C4-2B (cell line): ENCODE results near the gene SMIM43.
"Not testable (repeated sequence)": the region's sequence is repeated elsewhere in the genome, so short reads cannot be mapped to it uniquely, and the experiment has no call there.

ENCODE experiments used
- H3K27ac ChIP-seq: fragments of 450-650 bp; 2 replicates; pipeline ENCODE4 v1.5.1; 2017
- ZFX ChIP-seq: fragments of 450-650 bp; IDR thresholded peaks from 2 replicates; pipeline ENCODE4 v1.6.1; 2017
- TF ChIP-seq, protein P1 (sequence below): fragments of 450-650 bp; conservative IDR thresholded peaks from 2 replicates; pipeline ENCODE4 v1.5.1; 2017; ENCODE audit warnings: mild to moderate bottlenecking

The SMIM43 gene

GRCh38 chr4:121765971-121766538, 1.1 kb upstream of the SMIM43 start:
- TF ChIP-seq, protein P1, sequence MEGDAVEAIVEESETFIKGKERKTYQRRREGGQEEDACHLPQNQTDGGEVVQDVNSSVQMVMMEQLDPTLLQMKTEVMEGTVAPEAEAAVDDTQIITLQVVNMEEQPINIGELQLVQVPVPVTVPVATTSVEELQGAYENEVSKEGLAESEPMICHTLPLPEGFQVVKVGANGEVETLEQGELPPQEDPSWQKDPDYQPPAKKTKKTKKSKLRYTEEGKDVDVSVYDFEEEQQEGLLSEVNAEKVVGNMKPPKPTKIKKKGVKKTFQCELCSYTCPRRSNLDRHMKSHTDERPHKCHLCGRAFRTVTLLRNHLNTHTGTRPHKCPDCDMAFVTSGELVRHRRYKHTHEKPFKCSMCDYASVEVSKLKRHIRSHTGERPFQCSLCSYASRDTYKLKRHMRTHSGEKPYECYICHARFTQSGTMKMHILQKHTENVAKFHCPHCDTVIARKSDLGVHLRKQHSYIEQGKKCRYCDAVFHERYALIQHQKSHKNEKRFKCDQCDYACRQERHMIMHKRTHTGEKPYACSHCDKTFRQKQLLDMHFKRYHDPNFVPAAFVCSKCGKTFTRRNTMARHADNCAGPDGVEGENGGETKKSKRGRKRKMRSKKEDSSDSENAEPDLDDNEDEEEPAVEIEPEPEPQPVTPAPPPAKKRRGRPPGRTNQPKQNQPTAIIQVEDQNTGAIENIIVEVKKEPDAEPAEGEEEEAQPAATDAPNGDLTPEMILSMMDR: no peak
- TF ChIP-seq ZFX: no peak
- H3K27ac ChIP-seq: no peak overlapping the region

DNA sequence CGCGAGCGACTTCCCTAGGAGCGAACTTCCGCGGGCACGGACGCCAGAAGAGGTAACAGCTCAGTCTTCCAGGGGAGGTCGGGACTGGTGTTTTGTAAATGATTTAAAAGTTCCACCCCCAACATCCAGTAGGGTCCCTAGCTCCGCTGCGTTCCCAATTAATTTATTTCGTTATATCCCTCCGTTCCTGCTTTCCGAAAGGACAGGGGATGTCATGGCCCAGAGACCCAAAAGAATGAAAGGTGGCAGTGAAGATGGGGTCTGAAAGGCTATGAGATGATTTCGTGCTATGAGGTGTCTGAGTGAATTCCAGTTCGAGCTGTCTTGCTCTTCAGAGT, 373 bp upstream of the SMIM43 start:
- no peak overlapping the region for H3K27ac ChIP-seq
- TF ChIP-seq ZFX: no peak
- TF ChIP-seq, protein P1: no peak

- H3K27ac ChIP-seq: no peak overlapping the region
- TF ChIP-seq ZFX: no peak
- TF ChIP-seq, protein P1: no peak
Observed at GRCh38 chr4:121764303-121764701, 662 bp downstream of the SMIM43 start.

DNA sequence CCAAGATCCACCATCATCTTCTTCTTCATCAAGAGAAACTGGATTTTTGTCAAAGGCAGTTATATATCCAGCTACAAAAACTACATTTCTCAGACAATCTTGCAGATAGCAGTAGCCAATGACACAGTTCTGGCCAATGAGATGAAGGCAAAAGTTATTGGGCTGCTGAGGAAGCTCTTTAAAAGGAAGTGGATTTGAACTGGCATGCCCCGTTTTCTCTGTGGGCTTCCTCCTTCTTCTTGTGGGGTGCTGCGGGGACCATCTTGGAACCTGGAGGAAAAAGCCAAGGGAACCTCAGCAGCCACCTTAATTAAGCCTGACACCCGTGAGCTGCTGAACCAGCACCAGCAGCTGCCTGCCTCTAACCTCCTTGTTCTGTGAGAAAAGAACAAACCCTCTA, 4.8 kb downstream of the SMIM43 start:
- TF ChIP-seq, protein P1: no peak
- TF ChIP-seq ZFX: no peak

GRCh38 chr4:121758925-121759568, 5.9 kb downstream of the SMIM43 start:
- no peak overlapping the region for H3K27ac ChIP-seq

More for the DNA sequence above, 4.8 kb downstream of the SMIM43 start:
- no peak overlapping the region for H3K27ac ChIP-seq

DNA sequence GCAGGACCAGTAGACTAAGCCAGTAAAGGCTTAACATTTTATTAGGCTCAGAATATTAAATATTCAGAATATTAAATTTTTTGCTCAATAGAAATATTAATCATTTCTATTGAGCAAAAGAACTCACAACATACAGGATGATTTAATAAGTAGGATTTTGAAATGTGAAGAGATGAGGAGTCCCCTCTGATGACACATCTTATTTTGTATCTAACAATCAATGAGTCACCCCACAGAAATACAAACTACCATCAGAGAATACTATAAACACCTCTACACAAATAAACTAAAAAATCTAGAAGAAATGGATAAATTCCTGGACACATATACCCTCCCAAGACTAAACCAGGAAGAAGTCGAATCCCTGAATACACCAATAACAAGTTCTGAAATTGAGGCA, 12.8 kb downstream of the SMIM43 start:
- H3K27ac ChIP-seq: not testable (repeated sequence)

More at GRCh38 chr4:121758925-121759568, 5.9 kb downstream of the SMIM43 start:
- no peak for TF ChIP-seq ZFX
- TF ChIP-seq, protein P1: no peak

DNA sequence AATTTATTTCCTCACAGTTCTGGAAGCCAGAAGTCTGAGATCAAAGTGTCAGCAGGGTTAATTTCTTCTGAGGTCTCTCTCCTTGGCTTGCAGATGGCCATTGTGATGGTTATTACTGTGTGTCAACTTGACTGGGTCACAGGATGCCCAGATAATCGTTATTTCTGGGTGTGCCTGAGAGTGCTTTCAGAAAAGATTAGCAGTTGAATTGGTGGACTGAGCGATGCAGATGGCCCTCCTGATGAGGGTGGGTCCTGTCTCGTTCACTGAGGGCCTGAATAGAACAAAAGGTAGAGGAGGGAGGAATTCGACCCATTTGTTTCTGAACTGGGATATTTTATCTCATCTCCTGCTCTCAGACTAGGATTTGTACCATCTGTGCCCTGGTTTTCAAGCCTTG, 15.7 kb downstream of the SMIM43 start:
- no peak overlapping the region for H3K27ac ChIP-seq
- TF ChIP-seq ZFX: no peak
- TF ChIP-seq, protein P1: no peak

DNA sequence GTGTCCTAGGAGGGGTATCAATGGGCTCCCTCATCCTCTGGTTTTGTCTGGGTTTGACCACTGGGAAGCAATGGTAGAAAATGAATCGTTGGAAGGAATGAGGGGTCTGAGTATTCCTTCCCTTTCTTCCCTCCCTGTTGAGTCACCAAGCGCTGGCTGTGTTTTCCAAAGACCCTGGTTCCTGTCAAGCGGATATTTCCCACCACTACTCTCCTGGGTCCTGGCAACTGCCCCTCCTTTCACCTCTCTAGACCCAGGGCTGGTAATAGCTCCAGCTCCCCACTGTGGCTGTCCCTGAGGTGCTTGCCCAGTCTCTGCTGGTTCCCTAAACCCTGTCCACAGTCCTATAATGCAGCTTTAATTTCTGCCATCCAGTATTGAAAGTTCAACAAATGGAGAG, 22.2 kb downstream of the SMIM43 start:
- TF ChIP-seq, protein P1: no peak
- no peak for TF ChIP-seq ZFX

More for the DNA sequence above, 22.2 kb downstream of the SMIM43 start:
- H3K27ac ChIP-seq: no peak overlapping the region
